Colonic mucosa (tissue), 4 donors: ENCODE measurements around the gene RBM34. TPM values are rescaled to one million over a fixed set of nuclear protein-coding genes. Genes with fewer than 3 reads are reported as not detected.

Experiments
- DNase-seq: peaks from one replicate; pipeline ENCODE4 v3.0.0-alpha.2; 2020
- H3K27ac ChIP-seq: fragments of 200-600 bp; one replicate; pipeline ENCODE4 v1.8.0; 2021
- H3K27me3 ChIP-seq: fragments of 200-600 bp; one replicate; pipeline ENCODE4 v1.8.0; 2021
- H3K36me3 ChIP-seq: fragments of 200-600 bp; one replicate; pipeline ENCODE4 v1.8.0; 2021
- H3K4me1 ChIP-seq: fragments of 200-600 bp; one replicate; pipeline ENCODE4 v1.8.0; 2021; ENCODE audit warnings: mild to moderate bottlenecking
- H3K4me3 ChIP-seq: fragments of 200-600 bp; one replicate; pipeline ENCODE4 v1.8.0; 2021
- H3K9ac ChIP-seq, 2 donors: one replicate each; pipeline ENCODE4 v1.7.0; 2013; ENCODE audit warnings: control low read depth in 2 of 2, low read depth in 2 of 2, low read length in 2 of 2
- H3K9me3 ChIP-seq: fragments of 200-600 bp; one replicate; pipeline ENCODE4 v1.8.0; 2021
- CTCF ChIP-seq: fragments of 200-600 bp; IDR thresholded peaks from one replicate; pipeline ENCODE4 v1.8.0; 2022; ENCODE audit warnings: antibody characterized with exemption, mild to moderate bottlenecking
- intact Hi-C: fragments of 100-400 bp; cut with DNase I; formaldehyde crosslinking; loops from one replicate; pipeline ENCODE4 v1.14.1; 2022
- total RNA-seq, 2 donors: library from RNA; stranded (reverse); fragmentation: NEBNext Ultra II Directional in 1 of 2; extraction: Animal tissue kit (Norgen Biotek cat#: 25700) in 1 of 2; gene quantifications; one replicate each; pipeline ENCODE4 v1.2.1, GENCODE V29; 2021
- donor health status: healthy.
- donor health status: DM: no; HTN: no; CAD: no.
- donor health status: DM: no; HTN: no; CAD: no.

The RBM34 gene
- total RNA-seq, 2 donors from 2014 or later, result 59.8 to 61.2 TPM

GRCh38 chr1:235111107-235111506 is 49.9 kb downstream of the RBM34 start:
- Histone ChIP-seq H3K9ac (no peak overlapping the region), H3K27me3 (no peaks in the 10 kb centered on the region), H3K4me1 (no peaks in the 10 kb centered on the region), H3K9me3 (no peaks in the 10 kb centered on the region), H3K4me3 (no peak overlapping the region), H3K36me3 (peaks cover 13% of the 10 kb centered on the region), H3K27ac (no peak overlapping the region)
- intact Hi-C loops, result no loop called here
- DNase-seq, result no peak
- no peak for TF ChIP-seq CTCF

GRCh38 chr1:235108876-235109275 is 52.2 kb downstream of the RBM34 start:
- peaks cover 13% of the 10 kb centered on the region for H3K36me3 ChIP-seq
- intact Hi-C loops, result loop anchor here (10.0 kb wide), 1 partner anchor 306 kb away; no protein-coding TSS in a partner anchor
- no peak overlapping the region for H3K27ac ChIP-seq
- H3K27me3 ChIP-seq, result no peaks in the 10 kb centered on the region
- no peaks in the 10 kb centered on the region for H3K4me1 ChIP-seq
- no peak for DNase-seq
- no peaks in the 10 kb centered on the region for H3K9me3 ChIP-seq
- H3K4me3 ChIP-seq, result no peak overlapping the region
- TF ChIP-seq CTCF, result no peak
- H3K9ac ChIP-seq, result no peak overlapping the region

DNA sequence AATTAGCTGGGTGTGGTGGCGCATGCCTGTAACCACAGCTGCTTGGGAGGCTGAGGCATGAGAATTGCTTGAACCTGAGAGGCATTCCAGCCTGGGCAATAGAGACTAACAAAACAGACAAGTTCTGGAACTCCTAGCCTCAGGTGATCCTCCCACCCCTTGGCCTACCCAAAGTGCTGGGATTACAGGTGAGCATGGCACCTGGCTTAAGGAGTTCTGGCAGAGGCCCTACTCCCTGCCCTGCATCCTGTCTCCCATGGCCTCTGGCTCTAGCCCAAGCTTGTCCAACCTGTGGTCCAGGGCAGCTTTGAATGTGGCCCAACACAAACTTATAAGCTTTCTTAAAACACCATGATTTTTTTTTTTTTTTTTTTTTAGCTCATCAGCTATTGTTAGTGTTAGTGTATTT is 52.9 kb downstream of the RBM34 start:
- Histone ChIP-seq H3K4me3 (no peak overlapping the region), H3K36me3 (peaks cover 10% of the 10 kb centered on the region), H3K27me3 (no peaks in the 10 kb centered on the region), H3K9me3 (no peaks in the 10 kb centered on the region), H3K27ac (no peak overlapping the region), H3K4me1 (no peaks in the 10 kb centered on the region), H3K9ac (no peak overlapping the region)
- intact Hi-C loops, result loop anchor here (10.0 kb wide), 1 partner anchor 307 kb away; no protein-coding TSS in a partner anchor
- DNase-seq, result no peak
- TF ChIP-seq CTCF, result no peak

DNA sequence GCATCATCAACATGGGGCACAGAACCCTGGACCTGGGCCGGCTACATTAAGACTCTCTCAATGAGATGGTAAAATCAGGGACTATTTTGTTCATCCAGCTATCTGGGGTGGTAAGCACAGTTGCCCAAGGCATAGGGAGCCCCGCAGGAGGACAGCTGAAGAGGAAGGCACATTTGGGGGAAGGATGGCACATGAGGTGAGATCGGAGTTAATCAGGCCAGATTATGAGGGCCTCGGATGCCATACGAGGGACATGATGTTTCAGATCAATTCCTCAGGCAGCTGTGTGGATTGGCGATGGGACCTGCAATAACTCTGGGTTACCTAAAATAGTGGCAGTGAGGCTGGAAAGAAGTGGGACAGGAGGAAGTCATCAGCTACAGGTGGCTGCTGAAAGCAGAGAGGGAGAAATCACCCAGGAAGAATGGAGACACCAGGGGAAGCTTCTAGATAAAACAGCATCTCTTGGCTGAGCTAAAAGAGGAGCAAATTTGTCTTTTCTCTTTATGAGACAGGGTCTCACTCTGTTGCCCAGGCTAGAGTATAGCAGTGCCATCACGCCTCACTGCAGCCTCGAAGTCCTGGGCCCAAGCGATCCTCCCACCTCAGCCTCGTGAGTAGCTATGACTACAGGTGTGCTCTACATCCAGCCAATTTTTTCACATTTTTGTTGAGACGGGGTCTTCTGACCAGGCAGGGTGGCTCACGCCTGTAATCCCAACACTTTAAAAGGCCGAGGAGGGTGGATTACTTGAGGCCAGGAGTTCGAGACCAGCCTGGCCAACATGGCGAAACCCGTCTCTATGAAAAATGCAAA is 53.5 kb downstream of the RBM34 start:
- intact Hi-C loops, result loop anchor here (10.0 kb wide), 1 partner anchor 307 kb away; no protein-coding TSS in a partner anchor
- no peak overlapping the region for H3K4me3 ChIP-seq
- no peaks in the 10 kb centered on the region for H3K9me3 ChIP-seq
- no peaks in the 10 kb centered on the region for H3K4me1 ChIP-seq
- DNase-seq, result no peak
- no peak overlapping the region for H3K9ac ChIP-seq
- no peaks in the 10 kb centered on the region for H3K27me3 ChIP-seq
- no peak for TF ChIP-seq CTCF
- H3K36me3 ChIP-seq, result peaks cover 4% of the 10 kb centered on the region
- H3K27ac ChIP-seq, result no peak overlapping the region

DNA sequence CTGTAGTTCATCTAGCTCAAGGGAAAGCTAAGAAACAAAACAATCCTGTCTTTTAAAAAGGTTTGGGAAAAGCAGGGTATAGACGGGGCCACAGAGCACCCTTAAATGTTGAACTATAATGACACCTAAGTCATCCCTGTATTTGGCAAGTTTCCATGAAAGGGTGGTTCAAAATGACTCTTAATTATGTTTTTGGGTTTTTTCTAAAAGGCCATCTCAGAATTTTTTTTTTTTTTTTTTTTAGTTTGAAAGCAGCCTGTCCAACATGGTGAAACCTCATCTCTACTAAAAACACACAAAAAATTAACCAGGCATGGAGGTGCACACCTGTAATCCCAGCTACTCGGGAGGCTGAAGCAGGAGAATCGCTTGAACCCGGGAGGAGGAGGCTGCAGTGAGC is 54.6 kb downstream of the RBM34 start:
- Histone ChIP-seq H3K9ac (no peak overlapping the region), H3K4me1 (no peaks in the 10 kb centered on the region), H3K27ac (no peak overlapping the region), H3K36me3 (peaks cover 1% of the 10 kb centered on the region), H3K4me3 (no peak overlapping the region), H3K27me3 (no peaks in the 10 kb centered on the region), H3K9me3 (no peaks in the 10 kb centered on the region)
- intact Hi-C loops, result loop anchor here (10.0 kb wide), 1 partner anchor 308 kb away; no protein-coding TSS in a partner anchor
- TF ChIP-seq CTCF, result no peak
- no peak for DNase-seq
